CD4-positive, alpha-beta T cell treated with Interleukin-6 at 100 ng/mL for 8 hours (primary cell): ENCODE data around the gene OTUB2.
"Not testable (repeated sequence)": the region's sequence is repeated elsewhere in the genome, so short reads cannot be mapped to it uniquely, and the experiment has no call there.

ENCODE experiments used
- DNase-seq: peaks from one replicate; pipeline ENCODE4 v3.0.0-alpha.2; 2020; ENCODE audit warnings: mixed read lengths, low spot score

OTUB2 gene

GRCh38 chr14:94058128-94058673 is 32.1 kb downstream of the OTUB2 start:
- no peak for DNase-seq

GRCh38 chr14:94058674-94059138 is 32.6 kb downstream of the OTUB2 start:
- DNase-seq = no peak

- no peak for DNase-seq
These were observed 33.9 kb downstream of the OTUB2 start for GRCh38 chr14:94059998-94060397.

- no peak for DNase-seq
These were observed 36.3 kb downstream of the OTUB2 start for GRCh38 chr14:94062344-94062940.

- no peak for DNase-seq
These were observed 40.0 kb downstream of the OTUB2 start for GRCh38 chr14:94066089-94066676.

- DNase-seq = not testable (repeated sequence)
These were observed 45.9 kb downstream of the OTUB2 start for GRCh38 chr14:94072076-94072475.

- no peak for DNase-seq
These were observed 48.4 kb downstream of the OTUB2 start for GRCh38 chr14:94074534-94074933.

- DNase-seq = no peak
These were observed 48.9 kb downstream of the OTUB2 start for GRCh38 chr14:94075008-94075407.

- no peak for DNase-seq
These were observed 51.1 kb downstream of the OTUB2 start for GRCh38 chr14:94077111-94077821.

GRCh38 chr14:94077823-94078222 is 51.7 kb downstream of the OTUB2 start:
- no peak for DNase-seq

GRCh38 chr14:94079891-94080620 is 53.9 kb downstream of the OTUB2 start:
- no peak for DNase-seq

- peak; percentile 97 for DNase-seq
These were observed 54.7 kb downstream of the OTUB2 start, which contains the start of the genes DDX24 and IFI27L1 for GRCh38 chr14:94080621-94081385. DDX24 (minus strand) TSS chr14:94081202; CDS start chr14:94079742, 1,460 bp downstream. IFI27L1 (plus strand) TSS chr14:94081310; CDS start chr14:94096938, 15,628 bp downstream.

GRCh38 chr14:94081386-94081820 is 55.3 kb downstream of the OTUB2 start:
- no peak for DNase-seq

GRCh38 chr14:94087891-94088290 is 61.8 kb downstream of the OTUB2 start:
- no peak for DNase-seq

- no peak for DNase-seq
These were observed 62.4 kb downstream of the OTUB2 start for GRCh38 chr14:94088516-94088915.

- no peak for DNase-seq
These were observed 63.3 kb downstream of the OTUB2 start for GRCh38 chr14:94089479-94089878.

GRCh38 chr14:94093418-94093817 is 67.3 kb downstream of the OTUB2 start:
- DNase-seq = no peak

- no peak for DNase-seq
These were observed 71.0 kb downstream of the OTUB2 start for GRCh38 chr14:94097091-94097490.
